Neural crest cell (in vitro differentiated cells): ENCODE data around the gene SKIL. TPM values are rescaled to one million over a fixed set of nuclear protein-coding genes. Genes with fewer than 3 reads are reported as not detected.
A peak's percentile ranks its signal among the peaks of the same experiment; 100 is the strongest.

Source experiments
- DNase-seq: peaks from one replicate; pipeline ENCODE4 v3.0.0; 2021; ENCODE audit warnings: low read depth, mixed read lengths, low spot score
- H3K27ac Mint-ChIP-seq: one replicate; pipeline ENCODE4 v1.8.0; 2021; ENCODE audit warnings: mild to moderate bottlenecking, mixed read lengths; ENCODE audit not compliant: unreplicated experiment
- H3K27me3 Mint-ChIP-seq: 2 replicates; pipeline ENCODE4 v1.8.0; 2021; ENCODE audit warnings: low read depth, mild to moderate bottlenecking, mixed read lengths
- H3K36me3 Mint-ChIP-seq: 2 replicates; pipeline ENCODE4 v1.8.0; 2021; ENCODE audit warnings: low read depth, mild to moderate bottlenecking, mixed read lengths
- H3K4me1 Mint-ChIP-seq: 2 replicates; pipeline ENCODE4 v1.8.0; 2021; ENCODE audit warnings: mixed read lengths
- H3K4me3 Mint-ChIP-seq: one replicate; pipeline ENCODE4 v1.8.0; 2021; ENCODE audit warnings: mild to moderate bottlenecking, mixed read lengths
- H3K9me3 Mint-ChIP-seq: 2 replicates; pipeline ENCODE4 v1.8.0; 2021; ENCODE audit warnings: mixed read lengths
- CTCF ChIP-seq: fragments of 200-600 bp; sonication (generic); conservative IDR thresholded peaks from 2 replicates; pipeline ENCODE4 v1.5.0; 2021; ENCODE audit warnings: antibody characterized with exemption, mild to moderate bottlenecking
- total RNA-seq: library from RNA; stranded (reverse); gene quantifications from 2 replicates; pipeline ENCODE4 v1.2.1, GENCODE V29; 2021

The SKIL gene
- total RNA-seq, 1 donor from 2014 or later: 18.0 TPM

- Mint-ChIP-seq H3K27ac (no peak overlapping the region), H3K27me3 (peaks cover 40% of the 10 kb centered on the region), H3K9me3 (no peaks in the 10 kb centered on the region), H3K36me3 (no peaks in the 10 kb centered on the region), H3K4me1 (peaks cover 30% of the 10 kb centered on the region), H3K4me3 (no peak overlapping the region)
- DNase-seq: no peak
- no peak for TF ChIP-seq CTCF
Observed at GRCh38 chr3:170421111-170421641, 63.7 kb downstream of the SKIL start.

GRCh38 chr3:170421758-170422157 lies 64.2 kb downstream of the SKIL start:
- H3K36me3 Mint-ChIP-seq: no peaks in the 10 kb centered on the region
- DNase-seq: no peak
- H3K27ac Mint-ChIP-seq: no peak overlapping the region
- peaks cover 37% of the 10 kb centered on the region for H3K27me3 Mint-ChIP-seq
- no peaks in the 10 kb centered on the region for H3K9me3 Mint-ChIP-seq
- no peak overlapping the region for H3K4me3 Mint-ChIP-seq
- TF ChIP-seq CTCF: no peak
- peaks cover 34% of the 10 kb centered on the region for H3K4me1 Mint-ChIP-seq

GRCh38 chr3:170423001-170423615 lies 65.6 kb downstream of the SKIL start:
- no peak for DNase-seq
- Mint-ChIP-seq H3K4me3 (no peak overlapping the region), H3K9me3 (no peaks in the 10 kb centered on the region), H3K27me3 (peaks cover 26% of the 10 kb centered on the region), H3K4me1 (peaks cover 35% of the 10 kb centered on the region), H3K36me3 (no peaks in the 10 kb centered on the region), H3K27ac (no peak overlapping the region)
- TF ChIP-seq CTCF: no peak

GRCh38 chr3:170424879-170425278 lies 67.4 kb downstream of the SKIL start:
- no peaks in the 10 kb centered on the region for H3K36me3 Mint-ChIP-seq
- H3K4me1 Mint-ChIP-seq: peaks cover 47% of the 10 kb centered on the region
- H3K4me3 Mint-ChIP-seq: no peak overlapping the region
- peaks cover 12% of the 10 kb centered on the region for H3K27me3 Mint-ChIP-seq
- TF ChIP-seq CTCF: no peak
- DNase-seq: no peak
- H3K9me3 Mint-ChIP-seq: no peaks in the 10 kb centered on the region
- no peak overlapping the region for H3K27ac Mint-ChIP-seq

- Mint-ChIP-seq H3K4me3 (peak overlapping the region; percentile 61), H3K36me3 (no peaks in the 10 kb centered on the region), H3K27ac (peak overlapping the region; percentile 98)
Observed at GRCh38 chr3:170425491-170426239, 68.2 kb downstream of the SKIL start.

More at GRCh38 chr3:170425491-170426239, 68.2 kb downstream of the SKIL start:
- peaks cover 4% of the 10 kb centered on the region for H3K27me3 Mint-ChIP-seq
- no peaks in the 10 kb centered on the region for H3K9me3 Mint-ChIP-seq
- TF ChIP-seq CTCF: no peak
- DNase-seq: peak; percentile 50
- H3K4me1 Mint-ChIP-seq: peaks cover 41% of the 10 kb centered on the region
